Uterus (tissue), 4 donors: ENCODE measurements around the gene CAPN13. TPM values are rescaled to one million over a fixed set of nuclear protein-coding genes. Genes with fewer than 3 reads are reported as not detected.

Experiments
- DNase-seq, 2 donors: peaks; one replicate each; pipeline ENCODE4 v3.0.0-alpha.2; 2019 to 2020
- H3K27ac ChIP-seq, 2 donors: fragments of 200-600 bp; sonication (generic); 1 replicate in 1 of 2; 2 replicates in 1 of 2; pipeline ENCODE4 v1.5.1; 2016 to 2018
- H3K27me3 ChIP-seq, 2 donors: fragments of 200-600 bp; sonication (generic); one replicate each; pipeline ENCODE4 v1.5.1; 2018 to 2019; ENCODE audit warnings: control low read depth in 1 of 2
- H3K36me3 ChIP-seq, 2 donors: fragments of 200-600 bp; sonication (generic); one replicate each; pipeline ENCODE4 v1.5.1; 2019; ENCODE audit warnings: control low read depth in 1 of 2
- H3K4me1 ChIP-seq, 2 donors: fragments of 200-600 bp; sonication (generic); one replicate each; pipeline ENCODE4 v1.5.1; 2018 to 2019; ENCODE audit warnings: control low read depth in 1 of 2
- H3K4me3 ChIP-seq, 2 donors: fragments of 200-600 bp; sonication (generic); 1 replicate in 1 of 2; 2 replicates in 1 of 2; pipeline ENCODE4 v1.5.1; 2018 to 2019; ENCODE audit warnings: mild to moderate bottlenecking in 1 of 2
- H3K9me3 ChIP-seq, 2 donors: fragments of 200-600 bp; sonication (generic); one replicate each; pipeline ENCODE4 v1.5.1; 2019; ENCODE audit warnings: control low read depth in 1 of 2
- POLR2A ChIP-seq, 2 donors: fragments of 450-650 bp; IDR thresholded peaks; one replicate each; pipeline ENCODE4 v1.6.1; 2016; ENCODE audit warnings: antibody characterized with exemption in 2 of 2, mild to moderate bottlenecking in 1 of 2, moderate library complexity in 1 of 2
- intact Hi-C: fragments of 100-400 bp; cut with DNase I; formaldehyde crosslinking; loops from one replicate; pipeline ENCODE4 v1.15.1; 2023; ENCODE audit warnings: low total_unique reads
- total RNA-seq, 4 donors: library from RNA; depleted of rRNA in 3 of 4; stranded (reverse); fragments of >200 nt in 3 of 4; gene quantifications; one replicate each; pipeline versions ENCODE4 v1.1.0 to v1.2.4, GENCODE V29; 2014 to 2023
- TF ChIP-seq, protein P1 (sequence below), 4 experiments: fragments of 200-600 bp in 2 of 4; fragments of 450-650 bp in 2 of 4; sonication (generic) in 2 of 4; IDR thresholded peaks; one replicate each; pipeline ENCODE4 v1.5.1; 2016 to 2019; ENCODE audit warnings: antibody characterized with exemption in 4 of 4, mild to moderate bottlenecking in 2 of 4, moderate library complexity in 1 of 4
- donor health status: DM: yes; HTN: yes; CAD: no.

CAPN13 gene
- total RNA-seq, 4 donors from 2014 or later: 0.76 TPM; not detected in 3

DNA sequence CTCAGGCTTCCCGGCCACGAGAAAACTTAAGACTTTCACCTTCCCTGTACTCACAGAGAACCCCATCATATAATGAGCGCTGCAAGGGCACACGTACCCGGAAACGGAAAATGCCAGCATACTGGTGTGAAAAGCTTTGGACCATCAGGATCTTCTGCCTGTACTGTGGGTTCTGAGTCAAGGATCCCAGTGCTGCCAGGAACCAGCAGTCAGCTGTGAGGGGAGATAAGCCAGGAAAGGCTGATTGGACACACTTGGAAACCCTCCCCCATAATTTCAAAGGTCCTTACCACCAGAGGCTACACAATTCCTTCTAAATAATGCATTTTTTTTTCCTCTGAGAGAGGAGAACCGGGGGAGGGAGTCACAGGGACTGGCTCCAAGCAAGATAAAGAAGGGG lies 31.4 kb downstream of the CAPN13 start:
- Histone ChIP-seq H3K36me3 (no peaks in the 10 kb centered on the region), H3K4me3 (no peak overlapping the region), H3K9me3 (no peaks in the 10 kb centered on the region), H3K27me3 (no peaks in the 10 kb centered on the region), H3K4me1 (no peaks in the 10 kb centered on the region), H3K27ac (no peak overlapping the region)
- DNase-seq: no peak
- TF ChIP-seq, protein P1, sequence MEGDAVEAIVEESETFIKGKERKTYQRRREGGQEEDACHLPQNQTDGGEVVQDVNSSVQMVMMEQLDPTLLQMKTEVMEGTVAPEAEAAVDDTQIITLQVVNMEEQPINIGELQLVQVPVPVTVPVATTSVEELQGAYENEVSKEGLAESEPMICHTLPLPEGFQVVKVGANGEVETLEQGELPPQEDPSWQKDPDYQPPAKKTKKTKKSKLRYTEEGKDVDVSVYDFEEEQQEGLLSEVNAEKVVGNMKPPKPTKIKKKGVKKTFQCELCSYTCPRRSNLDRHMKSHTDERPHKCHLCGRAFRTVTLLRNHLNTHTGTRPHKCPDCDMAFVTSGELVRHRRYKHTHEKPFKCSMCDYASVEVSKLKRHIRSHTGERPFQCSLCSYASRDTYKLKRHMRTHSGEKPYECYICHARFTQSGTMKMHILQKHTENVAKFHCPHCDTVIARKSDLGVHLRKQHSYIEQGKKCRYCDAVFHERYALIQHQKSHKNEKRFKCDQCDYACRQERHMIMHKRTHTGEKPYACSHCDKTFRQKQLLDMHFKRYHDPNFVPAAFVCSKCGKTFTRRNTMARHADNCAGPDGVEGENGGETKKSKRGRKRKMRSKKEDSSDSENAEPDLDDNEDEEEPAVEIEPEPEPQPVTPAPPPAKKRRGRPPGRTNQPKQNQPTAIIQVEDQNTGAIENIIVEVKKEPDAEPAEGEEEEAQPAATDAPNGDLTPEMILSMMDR (IDR thresholded peaks at IDR 0.05): no peak
- TF ChIP-seq POLR2A (IDR thresholded peaks at IDR 0.05): no peak
- intact Hi-C loops: no loop called here

DNA sequence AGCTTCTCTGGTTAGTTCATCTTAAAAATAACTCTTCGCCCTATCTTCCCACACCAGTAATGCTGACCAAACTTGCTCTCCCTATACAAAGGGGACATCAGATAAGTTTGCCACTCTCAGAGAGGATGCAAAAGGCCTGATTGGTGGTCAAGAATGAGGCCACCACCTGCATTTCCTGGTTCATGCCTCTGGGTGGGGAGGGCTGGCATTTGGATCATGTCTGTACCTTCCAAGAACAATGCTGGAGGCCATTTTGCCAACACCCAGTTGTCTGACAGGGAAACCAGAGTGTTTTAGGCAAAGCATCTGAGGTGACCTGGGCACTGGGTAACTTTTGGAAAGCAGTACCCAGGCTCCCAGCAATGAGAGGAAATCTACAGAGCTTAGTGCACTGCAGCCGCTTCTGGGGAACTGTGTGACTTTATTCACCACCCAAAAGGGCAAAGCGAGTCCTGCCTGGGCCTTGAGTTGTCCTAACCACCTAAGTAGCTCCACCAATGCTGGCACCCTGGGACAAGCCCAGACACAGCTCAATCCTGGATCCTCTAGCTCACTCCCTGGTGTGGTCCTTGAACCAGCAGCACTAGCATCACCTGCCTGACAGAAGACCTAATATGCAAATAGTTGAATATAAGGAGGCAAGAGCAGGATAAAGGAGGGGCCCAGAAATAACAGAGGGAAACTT lies 35.1 kb downstream of the CAPN13 start:
- H3K27ac ChIP-seq: no peak overlapping the region
- no peak overlapping the region for H3K4me3 ChIP-seq
- TF ChIP-seq POLR2A (IDR thresholded peaks at IDR 0.05): no peak
- TF ChIP-seq, protein P1 (IDR thresholded peaks at IDR 0.05): no peak
- no peaks in the 10 kb centered on the region for H3K4me1 ChIP-seq
- no peaks in the 10 kb centered on the region for H3K27me3 ChIP-seq
- no peak for DNase-seq
- no peaks in the 10 kb centered on the region for H3K36me3 ChIP-seq
- intact Hi-C loops: no loop called here
- H3K9me3 ChIP-seq: no peaks in the 10 kb centered on the region

DNA sequence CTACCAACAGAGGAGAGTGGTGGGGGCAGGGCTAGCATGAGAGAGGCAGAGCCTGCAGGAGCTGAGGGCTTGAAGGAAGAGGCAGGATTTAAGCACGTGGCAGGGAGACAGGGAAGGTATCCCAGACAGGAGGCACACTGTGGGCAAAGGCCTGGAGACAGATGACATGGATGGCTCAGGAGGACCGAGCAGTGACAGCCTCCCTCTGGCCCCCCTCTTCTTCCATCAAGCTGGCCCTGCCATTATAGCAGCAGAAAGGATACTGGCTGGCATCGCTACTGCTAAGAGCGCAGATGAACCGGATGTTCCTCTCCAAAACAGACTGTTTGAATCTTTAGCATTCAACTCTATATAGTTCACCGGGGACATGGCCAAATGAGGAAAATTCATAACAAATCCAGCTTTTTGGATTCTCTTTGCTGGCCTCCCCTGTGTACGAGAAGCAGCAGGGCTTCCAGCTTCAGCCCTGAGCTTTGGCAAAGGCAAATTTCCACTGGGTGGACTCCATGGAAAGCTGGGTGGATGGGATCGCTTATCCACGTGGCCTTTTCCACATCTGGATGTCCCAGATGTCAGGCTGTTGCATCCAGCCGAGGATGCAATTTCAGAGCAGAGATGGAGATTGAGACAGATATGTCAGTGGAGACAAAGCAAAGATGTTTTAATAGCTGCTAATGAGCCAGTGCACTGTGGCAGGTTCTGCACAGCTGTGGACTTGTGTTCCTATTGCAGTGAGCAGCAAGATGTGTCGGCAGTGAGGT lies 36.2 kb downstream of the CAPN13 start:
- TF ChIP-seq, protein P1 (IDR thresholded peaks at IDR 0.05): no peak
- no peak for TF ChIP-seq POLR2A (IDR thresholded peaks at IDR 0.05)
- no peak overlapping the region for H3K4me3 ChIP-seq
- H3K9me3 ChIP-seq: no peaks in the 10 kb centered on the region
- no peaks in the 10 kb centered on the region for H3K36me3 ChIP-seq
- intact Hi-C loops: no loop called here
- no peaks in the 10 kb centered on the region for H3K4me1 ChIP-seq
- no peaks in the 10 kb centered on the region for H3K27me3 ChIP-seq
- no peak for DNase-seq
- no peak overlapping the region for H3K27ac ChIP-seq

DNA sequence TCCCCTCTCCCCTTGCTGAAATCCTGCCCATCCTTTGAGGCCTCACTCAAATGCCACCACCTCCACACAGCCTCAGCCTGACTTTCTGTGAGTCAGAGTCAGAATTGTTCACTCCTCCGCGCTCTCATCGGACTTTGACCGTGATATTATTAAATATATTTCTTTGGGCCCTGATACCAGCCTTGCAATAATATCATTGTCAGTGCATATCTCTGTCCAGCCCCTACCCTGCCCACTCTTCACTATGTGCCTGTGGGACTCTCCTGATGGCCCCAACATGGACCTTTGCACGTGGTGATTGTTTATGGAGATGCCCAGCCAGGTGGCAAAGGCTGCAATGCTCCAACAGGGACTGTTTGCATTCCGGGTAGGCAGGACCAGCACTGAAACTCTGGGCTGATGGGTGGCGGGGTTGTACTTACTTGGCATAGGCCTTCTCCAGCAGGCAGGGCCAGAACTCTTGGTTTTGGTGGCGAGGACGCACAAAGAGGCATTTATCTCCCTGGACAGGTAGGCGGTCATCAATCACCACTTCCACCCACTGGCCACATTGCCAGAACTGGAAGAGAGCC lies 37.3 kb downstream of the CAPN13 start:
- Histone ChIP-seq H3K4me1 (no peaks in the 10 kb centered on the region), H3K36me3 (no peaks in the 10 kb centered on the region), H3K27ac (no peak overlapping the region), H3K9me3 (no peaks in the 10 kb centered on the region), H3K4me3 (no peak overlapping the region), H3K27me3 (no peaks in the 10 kb centered on the region)
- intact Hi-C loops: no loop called here
- DNase-seq: no peak
- TF ChIP-seq, protein P1 (IDR thresholded peaks at IDR 0.05): no peak
- TF ChIP-seq POLR2A (IDR thresholded peaks at IDR 0.05): no peak

DNA sequence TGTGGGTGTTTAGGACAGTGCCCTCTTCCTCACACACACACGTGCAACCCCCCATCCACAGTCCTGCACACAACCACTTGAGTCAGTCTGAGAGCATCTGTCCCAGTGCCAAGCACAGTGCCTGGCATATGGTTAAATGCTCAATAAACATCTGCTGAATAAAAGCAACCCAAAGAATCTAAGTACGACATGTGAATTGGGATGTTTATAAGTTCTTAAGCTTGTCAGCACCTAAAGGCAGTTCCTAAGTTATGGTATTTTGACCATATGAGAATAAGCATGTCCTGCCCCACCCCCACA lies 37.8 kb downstream of the CAPN13 start:
- Histone ChIP-seq H3K27me3 (no peaks in the 10 kb centered on the region), H3K36me3 (no peaks in the 10 kb centered on the region), H3K27ac (no peak overlapping the region), H3K4me1 (no peaks in the 10 kb centered on the region), H3K9me3 (no peaks in the 10 kb centered on the region), H3K4me3 (no peak overlapping the region)
- TF ChIP-seq, protein P1 (IDR thresholded peaks at IDR 0.05): no peak
- no peak for TF ChIP-seq POLR2A (IDR thresholded peaks at IDR 0.05)
- intact Hi-C loops: no loop called here
- no peak for DNase-seq
